Endothelial cell of umbilical vein (primary cell): ENCODE measurements around the gene MLC1.

Source experiments
- CTCF ChIP-seq, 2 donors: IDR thresholded peaks; 1 replicate in 1 of 2; 2 replicates in 1 of 2; pipeline ENCODE4 v1.5.1; 2011; ENCODE audit warnings: low read length in 2 of 2, mild to moderate bottlenecking in 2 of 2, moderate library complexity in 2 of 2, control low read depth in 1 of 2, inconsistent platforms in 1 of 2, low read depth in 1 of 2; ENCODE audit not compliant: insufficient read depth in 1 of 2; ENCODE audit errors: extremely low read depth in 1 of 2
- EZH2 ChIP-seq: IDR thresholded peaks from 2 replicates; pipeline ENCODE4 v1.6.1; 2012; ENCODE audit warnings: borderline replicate concordance, low read depth, mild to moderate bottlenecking, moderate library complexity, low read length, inconsistent platforms; ENCODE audit not compliant: severe bottlenecking
- FOS ChIP-seq: IDR thresholded peaks from 2 replicates; pipeline ENCODE4 v1.6.1; 2011; ENCODE audit warnings: mild to moderate bottlenecking, low read length, moderate library complexity, borderline replicate concordance; ENCODE audit not compliant: insufficient read depth
- GATA2 ChIP-seq: IDR thresholded peaks from 2 replicates; pipeline ENCODE4 v1.7.0; 2011; ENCODE audit warnings: low read depth, mild to moderate bottlenecking, moderate library complexity, mixed read lengths, low read length; ENCODE audit not compliant: insufficient read length, insufficient read depth
- JUN ChIP-seq: IDR thresholded peaks from 2 replicates; pipeline ENCODE4 v1.6.1; 2011; ENCODE audit warnings: borderline replicate concordance, low read depth; ENCODE audit not compliant: insufficient read length, insufficient read depth
- MAX ChIP-seq: IDR thresholded peaks from 2 replicates; pipeline ENCODE4 v1.6.1; 2011; ENCODE audit not compliant: insufficient read depth, insufficient read length
- MYC ChIP-seq: IDR thresholded peaks from one replicate; pipeline ENCODE4 v1.6.1; 2011; ENCODE audit warnings: mild to moderate bottlenecking, low read depth, low read length
- POLR2A ChIP-seq: IDR thresholded peaks from 2 replicates; pipeline ENCODE4 v1.6.1; 2012; ENCODE audit warnings: low read depth, mild to moderate bottlenecking, control low read depth, low read length
- POLR2AphosphoS5 ChIP-seq: IDR thresholded peaks from 2 replicates; pipeline ENCODE4 v1.6.1; 2012; ENCODE audit warnings: low read depth, mild to moderate bottlenecking, control low read depth, low read length, moderate library complexity; ENCODE audit not compliant: insufficient read depth

GRCh38 chr22:50119768-50120251 lies 34.6 kb upstream of the MLC1 start:
- TF ChIP-seq POLR2AphosphoS5 (no peak), CTCF (IDR thresholded peaks at IDR 0.05; ENCODE audit: extremely low read depth in 1 of 2, insufficient read depth in 1 of 2, low read depth in 1 of 2, low read length in 2 of 2) (no peak), POLR2A (no peak), MAX (no peak), GATA2 (no peak), EZH2 (no peak), JUN (no peak), FOS (no peak), MYC (no peak)
